HPDE6-E6E7 (cell line): Measurements from ENCODE around the gene ALDH7A1.

Source experiments
- DNase-seq: peaks from one replicate; pipeline ENCODE4 v3.0.0; 2011; ENCODE audit warnings: missing footprints; ENCODE audit errors: extremely low spot score

The ALDH7A1 gene

GRCh38 chr5:126509339-126509738, 85.7 kb downstream of the ALDH7A1 start:
- no peak for DNase-seq

DNA sequence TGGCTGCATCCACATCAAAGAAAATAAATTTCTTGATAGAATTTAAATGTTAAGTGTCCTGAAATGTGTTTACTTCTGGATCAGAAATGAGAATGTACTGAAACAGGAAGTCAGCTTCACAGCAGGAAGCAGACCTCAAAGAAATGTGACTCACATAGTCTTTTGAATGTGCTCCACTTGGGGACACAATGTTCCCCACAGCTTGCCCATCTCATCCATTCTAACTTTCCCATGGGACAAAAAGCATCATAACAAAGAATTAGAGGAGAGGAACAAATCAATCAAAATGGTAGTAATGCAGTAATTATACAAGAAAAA, 86.1 kb downstream of the ALDH7A1 start:
- DNase-seq = no peak

DNA sequence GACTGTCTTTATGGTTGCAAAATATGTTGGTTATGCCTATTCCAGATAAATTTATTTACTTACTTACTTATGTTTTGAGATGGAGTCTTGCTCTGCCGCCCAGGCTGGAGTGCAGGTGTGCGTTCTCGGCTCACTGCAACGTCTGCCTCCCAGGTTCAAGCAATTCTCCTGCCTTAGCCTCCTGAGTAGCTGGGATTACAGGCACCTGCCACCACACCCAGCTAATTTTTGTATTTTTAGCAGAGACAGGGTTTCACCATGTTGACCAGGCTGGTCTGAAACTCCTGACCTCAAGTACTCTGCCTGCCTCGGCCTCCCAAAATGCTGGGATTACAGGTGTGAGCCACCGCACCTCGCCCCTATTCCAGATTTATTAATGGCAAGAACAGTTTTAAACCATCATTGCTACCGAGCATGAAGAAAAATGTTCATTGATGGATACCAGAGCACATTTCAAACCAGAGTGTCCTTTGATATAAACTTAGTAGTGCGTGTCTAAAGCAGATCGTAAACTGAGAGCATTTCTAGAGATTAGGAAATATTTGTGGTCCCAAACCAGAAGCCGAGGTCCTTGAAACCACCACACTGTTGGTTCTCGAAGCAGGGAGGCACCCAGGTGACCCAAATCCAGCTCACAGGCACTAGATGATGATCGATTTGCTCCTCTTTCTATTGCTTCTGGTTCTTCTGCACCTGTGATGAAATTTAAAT, 86.6 kb downstream of the ALDH7A1 start:
- DNase-seq = no peak

GRCh38 chr5:126506079-126506478, 88.9 kb downstream of the ALDH7A1 start:
- no peak for DNase-seq

GRCh38 chr5:126503602-126504104, 91.4 kb downstream of the ALDH7A1 start:
- DNase-seq = no peak

DNA sequence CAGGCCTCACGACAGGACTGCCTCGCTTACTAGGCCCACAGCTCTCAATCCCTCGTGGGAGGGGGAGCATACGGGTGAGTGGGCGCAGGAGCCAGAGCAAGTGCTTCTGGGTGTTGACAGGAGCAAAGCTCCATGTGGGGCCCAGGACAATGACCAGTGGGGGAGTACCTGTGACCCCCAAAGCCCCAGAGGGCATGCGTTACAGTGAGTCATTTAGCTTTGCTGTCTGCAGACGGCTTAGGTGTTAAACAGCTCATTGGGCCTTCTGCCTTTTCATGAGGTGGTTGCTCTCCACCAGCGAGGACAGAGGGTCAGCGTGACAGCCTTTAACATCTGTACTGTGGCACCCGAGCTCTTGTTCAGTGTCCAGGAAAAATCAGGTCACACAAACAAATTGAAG, 93.6 kb downstream of the ALDH7A1 start:
- no peak for DNase-seq

- DNase-seq = no peak
These were observed 95.1 kb downstream of the ALDH7A1 start for GRCh38 chr5:126499853-126500342.

GRCh38 chr5:126499278-126499677, 95.7 kb downstream of the ALDH7A1 start:
- no peak for DNase-seq

DNA sequence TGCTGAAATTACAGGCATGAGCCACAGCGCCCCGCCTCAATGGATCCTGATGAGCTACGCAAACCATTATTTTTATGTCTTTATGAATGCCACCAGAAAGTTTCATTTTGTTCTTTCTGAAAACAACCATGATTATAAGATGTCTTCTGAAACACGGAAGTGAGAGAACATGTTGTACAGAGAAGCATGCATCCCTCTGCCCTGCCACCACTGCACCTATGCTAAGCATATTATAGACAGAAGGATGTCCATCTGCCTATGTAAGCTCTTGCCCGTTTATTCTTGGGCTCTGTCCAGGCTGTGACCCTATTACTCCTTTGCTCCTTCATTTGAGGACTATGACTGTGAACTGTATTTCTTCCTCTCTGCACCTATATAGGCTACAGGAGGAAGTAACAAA, 97.5 kb downstream of the ALDH7A1 start:
- no peak for DNase-seq

- no peak for DNase-seq
These were observed 100.6 kb downstream of the ALDH7A1 start for GRCh38 chr5:126494393-126494792.

- DNase-seq = no peak
These were observed 102.1 kb downstream of the ALDH7A1 start for GRCh38 chr5:126492939-126493338.

DNA sequence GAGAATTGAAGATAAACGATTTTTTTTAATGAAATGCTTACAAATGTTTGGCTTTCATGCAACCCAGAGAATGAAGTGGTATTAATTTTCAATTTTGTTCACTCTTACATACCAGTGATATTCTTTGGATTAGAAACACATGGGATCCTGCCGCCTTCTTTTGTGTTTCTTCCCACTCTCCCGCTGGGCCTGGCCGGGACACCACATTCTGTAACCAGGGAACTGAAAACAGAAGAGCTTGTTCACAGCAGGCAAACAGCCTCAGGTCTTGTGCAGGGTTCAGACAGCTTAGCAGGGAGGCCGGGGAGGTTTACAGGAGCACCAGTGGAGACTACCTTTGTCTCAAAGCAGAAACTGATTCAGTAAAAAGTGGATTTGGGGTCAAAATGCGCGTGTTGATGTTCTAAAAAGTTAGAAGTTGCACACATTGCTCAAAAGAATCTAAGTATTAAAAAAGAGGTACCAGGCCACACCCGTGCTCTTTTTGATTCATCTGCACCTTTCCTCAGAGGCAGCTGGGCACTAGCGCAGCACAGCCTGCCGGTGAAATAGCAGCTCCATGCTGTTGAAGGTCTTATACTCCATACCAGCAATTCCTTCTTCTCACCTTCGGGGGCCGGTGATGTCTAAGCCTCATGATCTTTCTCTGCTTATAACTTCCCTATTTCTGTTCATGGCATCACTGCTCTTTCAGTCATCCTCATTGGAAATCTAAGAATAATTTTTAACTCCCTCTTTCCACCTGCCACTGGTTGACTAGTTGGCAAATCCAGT, 104.7 kb downstream of the ALDH7A1 start:
- no peak for DNase-seq

DNA sequence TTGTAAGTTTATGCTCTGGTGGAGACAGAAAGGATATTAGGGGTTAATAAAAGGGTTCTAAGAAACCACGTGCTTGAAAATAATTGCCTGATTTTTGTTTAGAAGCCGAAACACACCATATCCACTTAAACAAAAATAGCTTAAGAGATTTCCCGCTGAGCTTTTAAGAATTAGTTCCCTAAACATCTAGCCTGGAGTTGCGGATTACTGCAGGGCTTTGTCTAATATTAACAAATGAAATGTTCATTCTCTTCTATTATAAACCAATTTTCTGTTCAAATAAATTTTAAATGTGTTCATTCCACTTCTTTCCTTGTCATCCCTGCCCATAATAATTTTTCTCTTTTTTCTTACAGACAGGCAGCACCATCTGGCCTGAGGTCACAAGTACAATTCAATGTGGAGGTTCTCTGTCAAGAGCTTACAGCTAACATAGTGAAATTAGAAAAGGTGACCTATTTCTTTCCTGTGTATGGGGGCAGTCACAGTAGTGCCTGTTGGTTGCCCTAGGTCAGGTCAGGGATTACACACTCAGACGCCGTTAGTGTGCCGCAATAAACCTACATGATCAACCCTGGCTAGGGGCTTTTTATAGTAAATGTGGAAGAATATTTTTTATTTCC, 106.5 kb downstream of the ALDH7A1 start:
- DNase-seq = no peak

DNA sequence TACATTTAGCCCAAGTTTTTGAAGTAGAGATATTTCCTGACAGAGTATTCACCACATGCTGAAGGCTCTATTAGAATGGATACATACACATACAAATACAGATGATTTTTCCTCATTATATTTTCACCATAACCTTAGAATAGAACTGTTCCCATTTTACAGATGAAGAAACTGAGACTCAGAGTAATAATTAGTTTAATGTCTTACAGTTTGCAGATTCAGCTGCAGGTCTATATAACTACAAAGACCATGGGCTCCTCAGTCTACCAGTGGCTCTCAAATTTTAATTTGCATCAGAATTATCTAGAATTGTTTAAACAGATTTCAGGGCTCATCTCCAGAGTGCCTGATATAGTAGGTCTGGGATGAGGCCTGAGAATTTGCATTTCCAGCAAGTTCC, 107.4 kb downstream of the ALDH7A1 start:
- DNase-seq = no peak

GRCh38 chr5:126486332-126486731, 108.7 kb downstream of the ALDH7A1 start:
- no peak for DNase-seq

- DNase-seq = no peak
These were observed 110.8 kb downstream of the ALDH7A1 start for GRCh38 chr5:126484253-126484652.

GRCh38 chr5:126483156-126483555, 111.9 kb downstream of the ALDH7A1 start:
- DNase-seq = no peak

DNA sequence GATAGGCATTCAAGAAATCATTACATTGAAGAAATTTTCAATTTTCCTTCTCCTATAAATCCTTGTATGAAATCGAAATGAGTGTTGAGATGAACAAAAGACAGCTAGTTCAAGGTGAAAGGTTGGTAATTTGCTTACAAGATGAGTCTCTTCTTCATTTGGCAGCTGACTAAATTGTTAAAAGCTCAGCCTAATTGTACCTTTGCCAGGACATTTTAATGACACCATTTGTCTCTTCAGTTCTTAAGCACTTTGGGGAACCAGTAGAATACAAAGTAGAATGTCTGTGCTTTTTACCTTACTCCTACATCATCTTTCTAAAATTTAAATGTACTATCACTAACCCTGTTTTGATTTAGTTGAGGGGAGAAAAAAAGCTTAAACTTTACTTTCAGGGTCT, 112.4 kb downstream of the ALDH7A1 start:
- no peak for DNase-seq

GRCh38 chr5:126481243-126481642, 113.8 kb downstream of the ALDH7A1 start:
- no peak for DNase-seq
